EH (cell line): ENCODE measurements around the gene SPAG6.
"Not testable (repeated sequence)": the region's sequence is repeated elsewhere in the genome, so short reads cannot be mapped to it uniquely, and the experiment has no call there.

Experiments used
- DNase-seq: peaks from one replicate; pipeline ENCODE4 v3.0.0-alpha.2; 2015; ENCODE audit warnings: low read depth

Gene SPAG6

DNA sequence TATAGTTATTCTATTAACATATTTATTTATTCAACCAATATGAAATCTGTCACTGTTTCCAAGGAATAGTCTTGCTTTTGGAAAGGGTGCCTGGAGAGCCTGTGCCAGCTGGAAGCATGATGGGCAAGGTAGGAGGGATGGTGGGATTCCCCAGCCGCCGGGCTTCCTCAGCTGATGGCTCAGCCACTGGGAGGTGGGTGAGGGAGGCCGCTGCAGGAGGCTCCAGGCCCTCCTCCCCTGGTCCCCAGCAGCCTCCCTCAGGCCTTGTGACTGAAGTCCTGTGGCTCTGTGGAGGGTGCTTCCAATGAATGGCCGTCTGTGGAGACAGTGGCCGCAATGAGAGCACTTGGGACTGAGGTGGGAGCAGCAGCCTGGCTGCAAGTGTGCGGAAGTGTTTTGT lies 27.0 kb downstream of the SPAG6 start:
- no peak for DNase-seq

GRCh38 chr10:22372917-22373316 lies 27.6 kb downstream of the SPAG6 start:
- no peak for DNase-seq

GRCh38 chr10:22374489-22375126 lies 29.3 kb downstream of the SPAG6 start:
- no peak for DNase-seq

- DNase-seq: no peak
Observed at GRCh38 chr10:22379059-22379458, 33.8 kb downstream of the SPAG6 start.

DNA sequence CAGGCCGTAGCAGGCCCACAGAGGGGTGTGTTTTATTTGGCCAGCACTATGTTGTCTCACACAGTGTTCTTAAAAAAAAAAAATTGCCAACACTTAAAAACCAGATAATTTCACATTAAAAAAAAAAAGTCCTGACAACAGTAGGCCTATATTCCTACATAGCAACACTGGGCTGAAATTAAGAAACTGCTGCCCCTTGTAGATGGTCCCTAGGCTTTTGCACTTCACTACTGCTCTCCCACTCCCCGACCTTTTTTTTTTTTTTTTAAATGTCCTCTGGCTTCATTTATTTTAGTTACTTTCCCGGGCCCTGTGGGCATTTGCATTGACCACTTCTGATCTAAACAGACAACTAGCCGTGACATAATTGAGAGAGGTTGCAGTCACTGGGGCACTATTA lies 36.0 kb downstream of the SPAG6 start:
- DNase-seq: no peak

GRCh38 chr10:22386503-22386902 lies 41.2 kb downstream of the SPAG6 start:
- no peak for DNase-seq

DNA sequence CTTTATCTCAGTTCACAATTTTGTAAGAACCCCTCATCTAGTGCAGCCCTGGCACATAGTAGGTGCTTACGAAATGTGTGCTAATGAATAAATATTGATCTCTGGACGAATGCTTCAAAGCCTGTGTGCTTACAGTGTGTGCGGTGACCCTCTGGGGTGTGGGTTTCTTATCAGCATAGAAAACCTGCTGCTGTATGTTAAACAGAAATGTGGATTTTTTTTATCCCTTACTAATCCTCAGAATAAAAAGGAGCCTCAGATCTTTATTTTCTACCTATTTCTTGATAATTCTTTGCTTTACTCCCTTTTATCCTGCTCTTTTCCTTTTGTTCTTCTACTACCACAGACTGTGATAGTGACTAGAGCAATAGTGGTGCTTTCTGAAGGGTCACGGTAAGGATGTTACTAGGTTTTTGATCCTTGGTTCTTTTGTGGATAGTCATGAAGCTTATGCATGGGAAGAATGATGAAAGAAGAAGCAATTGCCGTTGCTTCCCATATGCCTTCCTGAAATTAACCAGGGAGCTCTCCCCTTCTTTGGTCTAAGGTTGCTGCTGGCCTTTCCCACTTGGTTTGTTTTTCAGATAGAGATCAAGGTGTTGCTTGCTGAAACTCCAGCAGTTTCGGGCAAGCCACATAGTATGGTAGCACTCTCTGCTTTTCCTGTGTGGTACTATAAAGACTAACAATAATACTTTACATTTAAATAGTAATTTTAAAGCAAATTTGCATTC lies 44.7 kb downstream of the SPAG6 start:
- DNase-seq: no peak

- DNase-seq: no peak
Observed at GRCh38 chr10:22391600-22391999, 46.3 kb downstream of the SPAG6 start.

DNA sequence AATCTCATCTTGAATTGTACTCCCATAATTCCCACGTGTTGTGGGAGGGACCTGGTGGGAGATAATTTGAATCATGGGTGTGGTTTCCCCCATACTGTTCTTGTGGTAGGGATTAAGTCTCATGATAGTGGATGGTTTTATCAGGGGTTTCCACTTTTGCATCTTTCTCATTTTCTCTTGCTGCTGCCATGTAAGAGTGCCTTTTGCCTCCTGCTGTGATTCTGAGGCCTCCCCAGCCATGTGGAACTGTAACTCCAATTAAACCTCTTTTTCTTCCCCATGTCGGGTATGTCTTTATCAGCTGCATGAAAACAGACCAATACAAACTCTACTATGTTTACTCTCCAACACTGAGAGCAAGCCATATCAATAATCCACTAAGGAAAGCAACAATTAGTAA lies 50.9 kb downstream of the SPAG6 start:
- not testable (repeated sequence) for DNase-seq

- not testable (repeated sequence) for DNase-seq
Observed at GRCh38 chr10:22406916-22407315, 61.6 kb downstream of the SPAG6 start.

GRCh38 chr10:22410394-22410793 lies 65.1 kb downstream of the SPAG6 start:
- DNase-seq: no peak

DNA sequence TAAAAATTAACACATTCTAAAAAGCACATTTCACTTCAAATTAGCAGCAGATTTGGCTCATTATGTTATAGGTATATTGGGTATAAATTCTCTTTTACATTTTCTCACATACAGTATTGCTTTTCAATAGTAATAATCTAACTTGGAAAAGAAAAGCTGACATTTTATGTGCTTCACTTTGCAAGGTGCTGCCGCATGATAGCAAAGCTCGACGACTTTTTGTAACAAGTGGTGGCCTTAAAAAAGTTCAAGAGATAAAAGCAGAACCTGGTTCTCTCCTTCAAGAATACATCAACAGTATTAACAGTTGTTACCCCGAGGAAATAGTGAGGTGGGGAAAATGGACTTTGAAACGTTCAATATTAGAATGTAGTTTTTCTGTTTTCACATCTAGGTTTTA lies 65.5 kb downstream of the SPAG6 start:
- no peak for DNase-seq

DNA sequence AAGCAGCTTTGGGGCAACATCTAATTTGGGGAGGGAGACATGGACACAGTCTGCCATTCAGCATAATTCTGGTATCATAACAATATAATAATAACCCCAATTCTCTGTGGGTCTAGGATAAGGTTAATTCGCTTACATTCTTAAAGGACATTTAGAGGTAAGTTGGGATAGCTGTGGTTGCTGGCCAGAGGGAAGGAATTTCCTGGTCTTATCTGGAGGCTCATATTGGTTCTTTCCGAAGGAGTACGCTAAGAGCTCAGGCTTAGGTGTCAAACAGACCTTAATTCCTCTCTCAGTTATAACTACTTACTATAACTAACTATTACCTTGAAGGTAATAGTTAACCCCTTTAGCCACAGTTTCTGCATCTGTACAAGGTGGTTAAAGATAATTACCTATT lies 68.8 kb downstream of the SPAG6 start:
- no peak for DNase-seq

- no peak for DNase-seq
Observed at GRCh38 chr10:22415072-22415471, 69.8 kb downstream of the SPAG6 start.

DNA sequence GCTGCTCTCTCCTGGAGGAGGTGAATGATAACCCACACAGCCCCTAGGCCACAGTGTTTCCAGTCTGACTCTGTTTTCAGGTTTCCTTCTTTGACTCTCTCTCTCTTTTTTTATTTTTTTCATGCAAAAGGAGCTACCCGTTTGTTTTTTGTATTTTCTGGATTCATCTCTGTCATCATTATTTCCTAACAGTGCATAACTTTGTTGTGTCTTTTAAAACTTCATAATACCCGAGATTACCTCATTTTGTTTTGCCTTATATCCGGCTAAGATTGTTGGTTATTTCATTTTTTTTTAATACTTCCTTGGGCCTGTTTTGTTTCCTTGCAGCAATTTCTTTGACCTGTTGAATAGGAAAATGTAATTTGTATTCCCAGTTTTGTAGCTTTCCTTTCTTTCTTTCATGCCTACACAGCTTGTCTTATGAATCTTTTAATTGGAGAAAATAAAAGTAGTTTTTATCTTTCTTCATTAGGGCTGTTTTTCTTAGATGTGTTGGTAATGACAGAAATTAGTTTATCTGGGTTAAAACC lies 72.5 kb downstream of the SPAG6 start:
- DNase-seq: no peak

- no peak for DNase-seq
Observed at GRCh38 chr10:22420787-22421517, 75.7 kb downstream of the SPAG6 start.

DNA sequence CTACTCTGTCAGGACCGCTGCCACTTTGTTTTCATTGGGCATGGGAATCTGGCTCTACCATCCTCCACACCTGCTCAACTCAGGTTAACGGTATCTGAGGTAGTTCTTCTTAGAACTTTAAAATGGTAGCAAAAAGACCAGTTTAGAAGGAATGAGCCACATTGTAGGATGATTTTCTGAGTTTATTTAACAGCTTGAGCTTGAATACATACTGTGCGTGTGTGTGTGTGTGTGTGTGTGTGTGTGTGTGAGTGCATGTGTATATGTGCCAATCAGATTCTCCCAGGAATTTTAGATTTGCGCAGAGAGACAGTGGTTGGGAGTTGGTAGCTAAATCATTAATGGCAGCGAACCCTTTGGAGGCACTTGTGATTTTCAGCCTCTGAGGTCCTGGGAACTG lies 81.4 kb downstream of the SPAG6 start:
- DNase-seq: no peak

DNA sequence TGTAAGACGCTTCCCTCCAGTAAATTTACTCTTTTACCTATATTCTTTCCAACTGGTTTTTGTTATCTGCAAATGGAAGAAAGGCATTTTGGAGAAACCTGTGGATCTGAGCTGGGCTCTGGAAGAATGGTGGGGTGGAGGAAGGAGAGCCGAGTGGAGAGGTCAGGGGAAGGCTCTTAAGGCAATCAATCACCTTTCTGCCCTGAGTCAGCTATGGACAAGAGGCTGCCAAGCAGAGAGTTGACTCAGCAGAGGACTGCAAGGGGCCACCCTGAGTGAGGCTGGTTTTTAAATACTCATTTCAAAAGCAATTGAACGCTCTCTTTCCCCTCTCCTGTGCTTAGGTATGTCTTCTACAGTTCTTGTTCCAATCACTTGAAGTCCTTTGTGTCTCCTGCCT lies 81.8 kb downstream of the SPAG6 start:
- no peak for DNase-seq

GRCh38 chr10:22427890-22428571 lies 82.7 kb downstream of the SPAG6 start:
- DNase-seq: peak; percentile 92

- DNase-seq: peak; percentile 27
Observed at GRCh38 chr10:22429146-22429545, 83.8 kb downstream of the SPAG6 start.

GRCh38 chr10:22429981-22430421 lies 84.7 kb downstream of the SPAG6 start:
- DNase-seq: no peak

DNA sequence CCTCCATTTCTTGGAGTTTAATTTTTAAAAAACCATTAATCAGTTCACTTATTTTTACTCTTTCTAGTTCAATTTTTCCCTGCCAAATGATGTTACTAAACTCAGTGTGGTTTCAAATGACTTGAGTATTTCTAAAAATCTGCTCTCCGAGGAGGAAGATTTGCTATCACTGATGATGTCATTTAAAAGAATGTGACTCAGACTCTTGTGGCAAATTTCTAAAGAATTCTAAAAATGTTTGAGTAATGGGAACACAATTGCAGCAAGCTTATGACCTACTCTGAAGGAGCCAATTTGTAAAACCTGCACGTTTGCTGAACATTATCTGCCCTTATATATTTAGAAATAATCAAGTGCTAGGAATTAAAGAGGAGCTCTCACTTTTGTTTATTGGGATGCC lies 88.6 kb downstream of the SPAG6 start:
- peak; percentile 93 for DNase-seq
